ENCODE data around the gene SEMA4A. TPM values are rescaled to one million over a fixed set of nuclear protein-coding genes. Genes with fewer than 3 reads are reported as not detected.

The SEMA4A gene
- total RNA-seq, 3 donors from 2014 or later: 2.1 to 7.6 (median 5.5) TPM

- peak; percentile 4 for ATAC-seq
- intact Hi-C loops (cut with DNase I, micrococcal nuclease): no loop called here
- Histone ChIP-seq H3K4me3 (no peak overlapping the region), H3K9me3 (no peaks in the 10 kb centered on the region), H3K36me3 (ENCODE audit: low read depth) (peaks cover 4% of the 10 kb centered on the region), H3K4me1 (ENCODE audit: low read depth) (peaks cover 84% of the 10 kb centered on the region)
- no peak for TF ChIP-seq CTCF (IDR thresholded peaks at IDR 0.05)
- peak; percentile 47 to 80 (median 59) for DNase-seq
These were observed 26.5 kb upstream of the SEMA4A start for GRCh38 chr1:156126630-156127534.

GRCh38 chr1:156128308-156128653 is 25.1 kb upstream of the SEMA4A start:
- H3K9me3 ChIP-seq: no peaks in the 10 kb centered on the region
- intact Hi-C loops (cut with DNase I, micrococcal nuclease): no loop called here
- ATAC-seq: no peak
- no peak for TF ChIP-seq CTCF (IDR thresholded peaks at IDR 0.05)
- DNase-seq: no peak
- peaks cover 4% of the 10 kb centered on the region for H3K36me3 ChIP-seq (ENCODE audit: low read depth)
- peaks cover 70% of the 10 kb centered on the region for H3K4me1 ChIP-seq (ENCODE audit: low read depth)
- H3K4me3 ChIP-seq: no peak overlapping the region

GRCh38 chr1:156128654-156129597 is 24.5 kb upstream of the SEMA4A start:
- ATAC-seq: no peak
- H3K4me3 ChIP-seq: no peak overlapping the region
- peaks cover 63% of the 10 kb centered on the region for H3K4me1 ChIP-seq (ENCODE audit: low read depth)

GRCh38 chr1:156129687-156130577 is 23.5 kb upstream of the SEMA4A start:
- Histone ChIP-seq H3K36me3 (ENCODE audit: low read depth) (peaks cover 8% of the 10 kb centered on the region), H3K4me3 (no peak overlapping the region), H3K9me3 (no peaks in the 10 kb centered on the region), H3K4me1 (ENCODE audit: low read depth) (peaks cover 53% of the 10 kb centered on the region)
- ATAC-seq (peak; percentile 73), DNase-seq (peak; percentile 86 to 93 (median 87))
- peak; percentile 81 for TF ChIP-seq CTCF (IDR thresholded peaks at IDR 0.05)
- intact Hi-C loops (cut with DNase I, micrococcal nuclease): loop anchor here in 1 of 2 donors (5.0 kb wide), 1 partner anchor 33 kb away; no protein-coding TSS in a partner anchor

More at GRCh38 chr1:156128654-156129597, 24.5 kb upstream of the SEMA4A start:
- Histone ChIP-seq H3K9me3 (no peaks in the 10 kb centered on the region), H3K36me3 (ENCODE audit: low read depth) (peaks cover 4% of the 10 kb centered on the region)
- intact Hi-C loops (cut with DNase I, micrococcal nuclease): no loop called here
- no peak for TF ChIP-seq CTCF (IDR thresholded peaks at IDR 0.05)
- DNase-seq: peak in 1 of 3 donors; percentile 40

GRCh38 chr1:156130578-156130942 is 22.8 kb upstream of the SEMA4A start:
- TF ChIP-seq CTCF (IDR thresholded peaks at IDR 0.05): no peak
- H3K36me3 ChIP-seq (ENCODE audit: low read depth): peaks cover 10% of the 10 kb centered on the region
- ATAC-seq (no peak), DNase-seq (no peak)
- intact Hi-C loops (cut with DNase I, micrococcal nuclease): loop anchor here in 1 of 2 donors (5.0 kb wide), 1 partner anchor 33 kb away; no protein-coding TSS in a partner anchor
- no peak overlapping the region for H3K4me3 ChIP-seq
- no peaks in the 10 kb centered on the region for H3K9me3 ChIP-seq
- H3K4me1 ChIP-seq (ENCODE audit: low read depth): peaks cover 47% of the 10 kb centered on the region
